Mesothelial cell of epicardium (in vitro differentiated cells): ENCODE data around the gene GAPDHS. TPM values are rescaled to one million over a fixed set of nuclear protein-coding genes. Genes with fewer than 3 reads are reported as not detected.

Experiments
- DNase-seq, 2 experiments: peaks; one replicate each; pipeline ENCODE4 v3.0.0; 2021; ENCODE audit warnings: low spot score in 2 of 2; ENCODE audit not compliant: unreplicated experiment in 2 of 2
- H3K27ac Mint-ChIP-seq: 2 replicates; pipeline ENCODE4 v1.8.0; 2021; ENCODE audit warnings: mixed read lengths
- H3K27me3 Mint-ChIP-seq: 2 replicates; pipeline ENCODE4 v1.8.0; 2021; ENCODE audit warnings: low read depth, mixed read lengths
- H3K36me3 Mint-ChIP-seq: 2 replicates; pipeline ENCODE4 v1.8.0; 2021; ENCODE audit warnings: mixed read lengths
- H3K4me1 Mint-ChIP-seq: 2 replicates; pipeline ENCODE4 v1.8.0; 2021; ENCODE audit warnings: mixed read lengths
- H3K4me3 Mint-ChIP-seq: 2 replicates; pipeline ENCODE4 v1.8.0; 2021; ENCODE audit warnings: mild to moderate bottlenecking, moderate library complexity, mixed read lengths
- H3K9me3 Mint-ChIP-seq: 2 replicates; pipeline ENCODE4 v1.8.0; 2021; ENCODE audit warnings: mixed read lengths
- CTCF ChIP-seq: fragments of 200-600 bp; sonication (generic); IDR thresholded peaks from one replicate; pipeline ENCODE4 v1.5.0; 2021; ENCODE audit warnings: antibody characterized with exemption; ENCODE audit not compliant: unreplicated experiment
- total RNA-seq: library from RNA; stranded (reverse); gene quantifications from 3 replicates; pipeline ENCODE4 v1.2.1, GENCODE V29; 2021

The GAPDHS gene
- total RNA-seq, 1 donor from 2014 or later = not detected

GRCh38 chr19:35524181-35524837, 8.9 kb upstream of the GAPDHS start:
- Mint-ChIP-seq H3K4me1 (no peaks in the 10 kb centered on the region), H3K4me3 (no peak overlapping the region), H3K9me3 (no peaks in the 10 kb centered on the region), H3K27ac (no peak overlapping the region), H3K36me3 (no peaks in the 10 kb centered on the region), H3K27me3 (peaks cover 39% of the 10 kb centered on the region)
- DNase-seq = no peak
- no peak for TF ChIP-seq CTCF

DNA sequence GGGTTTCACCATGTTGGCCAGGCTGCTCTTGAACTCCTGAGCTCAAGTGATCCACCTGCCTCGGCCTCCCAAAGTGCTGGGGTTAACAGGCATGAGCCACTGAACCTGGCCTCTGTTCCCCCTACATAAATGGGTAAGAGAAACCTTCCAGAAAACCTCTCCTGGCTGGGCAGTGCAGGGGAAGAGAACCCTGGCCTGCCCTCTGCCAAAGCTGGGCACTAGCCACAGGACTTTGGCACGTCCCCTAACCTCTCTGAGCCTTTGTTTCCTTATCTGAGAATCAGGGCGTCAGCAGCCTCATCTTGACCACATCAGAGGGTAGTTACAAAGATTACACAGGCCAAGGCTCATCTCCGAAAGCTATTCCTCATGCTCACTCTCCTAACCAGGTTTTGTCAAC, 7.4 kb upstream of the GAPDHS start:
- no peak overlapping the region for H3K27ac Mint-ChIP-seq
- no peak for TF ChIP-seq CTCF
- H3K27me3 Mint-ChIP-seq = peaks cover 36% of the 10 kb centered on the region
- no peaks in the 10 kb centered on the region for H3K4me1 Mint-ChIP-seq
- no peak overlapping the region for H3K4me3 Mint-ChIP-seq
- no peaks in the 10 kb centered on the region for H3K36me3 Mint-ChIP-seq
- DNase-seq = no peak
- H3K9me3 Mint-ChIP-seq = no peaks in the 10 kb centered on the region

DNA sequence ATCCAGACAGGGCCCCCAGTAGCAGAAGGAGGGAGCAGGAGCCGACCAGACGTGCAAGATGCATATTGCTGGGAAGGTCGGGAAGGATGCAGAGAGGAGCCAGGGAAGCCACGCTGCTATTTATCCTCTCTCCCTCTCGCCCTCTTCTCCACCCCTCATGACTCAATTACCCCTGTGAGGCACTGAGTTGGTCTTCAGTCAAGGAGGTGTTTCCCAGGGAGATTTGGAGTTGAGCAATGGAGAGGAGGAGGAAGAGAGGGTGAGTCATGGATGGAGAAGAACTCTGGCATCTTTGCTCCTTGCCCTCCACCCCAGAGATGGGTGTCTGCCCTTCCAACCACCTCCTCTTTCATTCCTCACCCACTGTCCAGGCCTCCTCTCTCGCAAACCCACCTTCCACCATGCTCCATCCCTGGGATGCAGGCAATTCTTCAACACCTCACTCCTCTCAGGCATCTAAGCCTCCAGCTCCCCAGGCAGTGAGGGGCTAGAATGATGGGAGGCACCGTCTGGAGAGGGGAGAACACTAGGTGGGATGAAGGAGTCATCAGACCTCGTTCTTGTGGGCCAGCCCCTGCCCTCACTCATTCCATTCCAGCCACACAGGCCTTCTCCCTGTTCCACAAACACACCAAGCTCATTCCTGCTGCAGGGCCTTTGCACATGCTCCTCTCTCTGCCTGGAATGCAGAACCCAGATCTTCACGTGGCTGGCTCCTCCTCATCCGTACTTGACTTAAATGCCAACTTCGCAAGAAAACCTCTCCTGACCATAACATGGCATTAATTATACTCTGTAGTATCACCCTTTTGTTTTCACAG, 4.8 kb upstream of the GAPDHS start, which contains the start of gene SBSN:
TSS of gene SBSN (minus strand) at position 94 of the 821 bp plus-strand sequence. CDS start at position 64, 30 bp downstream.
- Mint-ChIP-seq H3K9me3 (no peaks in the 10 kb centered on the region), H3K4me1 (no peaks in the 10 kb centered on the region), H3K27ac (no peak within 1 kb of the TSS), H3K27me3 (peaks cover 47% of the 10 kb centered on the region), H3K4me3 (no peak within 1 kb of the TSS), H3K36me3 (no peaks in the 10 kb centered on the region)
- DNase-seq = no peak
- TF ChIP-seq CTCF = no peak

DNA sequence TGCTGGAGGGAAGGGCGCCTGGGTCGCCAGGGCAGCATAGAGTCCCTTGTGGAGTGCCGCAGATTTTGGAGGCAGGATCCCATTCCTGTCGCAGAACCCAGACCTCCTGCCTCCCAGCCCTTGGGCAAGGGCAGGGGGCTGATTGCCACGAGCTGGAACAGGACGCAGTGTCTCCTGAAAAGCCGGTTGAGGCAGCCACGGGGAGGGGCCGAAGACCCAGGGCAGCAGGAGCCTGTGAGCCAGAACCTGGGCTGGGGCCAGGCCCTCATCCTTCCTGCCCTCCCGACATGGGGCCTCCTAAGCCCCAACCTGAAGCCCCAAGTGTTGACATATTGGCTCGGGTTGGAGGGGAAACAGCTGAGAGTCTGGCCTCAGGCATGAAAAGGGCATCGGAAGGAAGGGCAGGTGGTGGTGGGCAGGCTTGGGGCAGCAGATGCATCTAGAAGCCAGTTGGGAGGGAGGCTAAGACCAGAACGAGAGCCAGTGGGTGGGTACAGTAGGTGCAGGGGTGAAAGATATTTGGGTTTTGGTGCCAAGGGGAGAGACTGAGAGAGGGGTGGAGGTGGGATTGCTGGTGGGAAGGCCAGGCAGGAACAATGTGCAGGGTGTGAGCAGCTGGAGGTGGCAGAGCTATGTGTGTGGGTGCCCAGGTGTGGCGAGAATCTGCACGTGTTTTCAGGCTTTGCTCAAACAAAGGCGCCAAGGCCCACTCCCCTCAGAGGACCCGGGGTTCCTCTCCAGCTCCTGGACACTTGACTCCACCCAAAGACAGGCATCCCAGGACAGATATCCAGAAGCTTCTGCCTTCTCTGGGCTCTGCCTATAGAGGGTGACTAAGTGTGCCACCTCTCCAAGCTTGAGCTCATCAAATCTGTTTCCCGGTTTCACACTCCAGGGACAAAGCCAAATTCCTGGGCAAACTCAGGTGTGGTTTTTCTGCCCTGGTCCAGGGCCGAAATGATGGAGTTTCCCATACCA, 3.7 kb upstream of the GAPDHS start:
- no peak overlapping the region for H3K4me3 Mint-ChIP-seq
- peaks cover 38% of the 10 kb centered on the region for H3K27me3 Mint-ChIP-seq
- no peaks in the 10 kb centered on the region for H3K9me3 Mint-ChIP-seq
- no peak overlapping the region for H3K27ac Mint-ChIP-seq
- TF ChIP-seq CTCF = no peak
- H3K36me3 Mint-ChIP-seq = no peaks in the 10 kb centered on the region
- DNase-seq = no peak
- no peaks in the 10 kb centered on the region for H3K4me1 Mint-ChIP-seq

DNA sequence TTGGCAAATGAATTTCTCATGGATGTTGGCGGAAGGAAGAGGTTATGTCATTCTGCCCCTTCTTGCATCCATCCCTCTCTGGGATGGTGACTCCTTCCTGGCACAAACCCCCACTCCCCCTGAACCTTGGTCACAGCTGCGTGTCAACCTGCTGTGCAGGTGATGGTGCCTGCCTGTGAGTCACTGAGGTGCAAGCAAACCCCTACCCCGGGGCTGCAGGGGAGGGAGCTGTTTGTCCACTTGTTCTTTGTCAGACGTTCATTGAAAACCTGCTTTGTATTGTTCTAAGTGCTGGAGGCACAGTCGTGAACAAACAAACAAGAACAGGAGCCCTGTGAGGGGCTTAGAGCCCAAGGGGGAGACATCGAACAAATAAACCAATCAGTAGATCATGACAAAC, 2.0 kb upstream of the GAPDHS start:
- peaks cover 27% of the 10 kb centered on the region for H3K27me3 Mint-ChIP-seq
- no peak overlapping the region for H3K27ac Mint-ChIP-seq
- DNase-seq = no peak
- TF ChIP-seq CTCF = no peak
- H3K4me1 Mint-ChIP-seq = no peaks in the 10 kb centered on the region
- no peaks in the 10 kb centered on the region for H3K36me3 Mint-ChIP-seq
- no peak overlapping the region for H3K4me3 Mint-ChIP-seq
- H3K9me3 Mint-ChIP-seq = no peaks in the 10 kb centered on the region
